Stimulated activated CD8-positive, alpha-beta memory T cell treated with anti-CD3 and anti-CD28 coated beads, Interleukin-15, amount 100 ng/mL, for 48 hours (primary cell): ENCODE data around the gene FYB2.

Experiments
- DNase-seq, 2 donors: peaks; one replicate each; pipeline ENCODE4 v3.0.0-alpha.2; 2020; ENCODE audit warnings: low read depth in 2 of 2

Gene FYB2

DNA sequence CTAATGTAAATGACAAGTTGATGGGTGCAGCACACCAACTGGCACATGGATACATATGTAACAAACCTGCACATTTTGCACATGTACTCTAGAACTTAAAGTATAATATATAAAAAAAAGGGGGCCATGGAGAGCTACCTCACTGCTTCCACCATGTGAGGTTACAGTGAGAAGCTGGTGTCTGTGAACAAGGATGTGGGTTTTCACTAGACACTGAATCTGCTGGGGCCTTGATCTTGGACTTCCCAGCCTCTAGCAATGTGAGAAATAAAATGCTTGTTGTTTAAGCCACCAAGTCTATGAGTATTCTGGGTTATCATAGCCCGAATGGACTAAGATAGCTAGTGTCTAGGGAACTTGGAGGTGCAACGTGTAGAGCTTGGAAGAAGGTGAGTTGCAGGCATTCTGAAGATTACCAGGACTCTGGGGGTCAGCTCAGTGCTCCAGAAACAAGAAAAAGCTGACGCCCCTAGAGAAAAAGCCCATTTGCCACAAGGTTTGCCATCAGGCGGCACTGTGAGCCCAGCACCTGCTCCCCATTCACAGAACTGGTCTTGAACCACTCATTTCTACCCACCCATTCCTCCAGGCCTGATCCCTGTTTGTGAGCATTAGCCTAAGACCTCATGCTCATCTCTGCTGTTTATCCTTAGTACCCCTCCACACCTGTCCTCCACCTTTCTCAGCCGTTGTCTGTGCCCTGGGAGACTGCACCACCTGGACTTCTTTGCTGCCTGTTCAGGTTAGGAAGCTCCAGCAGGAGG is 15.1 kb upstream of the FYB2 start:
- no peak for DNase-seq

DNA sequence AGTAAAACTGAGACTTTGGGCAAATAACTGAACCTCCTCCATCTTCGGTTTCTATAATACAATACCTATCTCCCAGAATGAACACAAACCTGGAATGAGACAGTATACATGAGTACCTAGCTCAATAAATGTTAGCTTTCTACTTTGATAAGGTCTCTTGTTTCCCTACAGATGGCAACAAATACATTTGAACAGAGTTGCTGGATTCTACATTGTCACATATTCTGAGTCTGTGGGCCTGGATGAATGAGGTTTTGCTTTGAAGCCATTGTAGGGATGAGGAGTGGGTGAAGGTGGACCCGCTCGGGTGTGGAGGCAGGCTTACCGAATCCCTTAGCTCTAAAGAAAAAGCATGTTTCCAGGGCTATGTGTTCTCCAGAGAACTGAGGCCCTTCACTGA is 13.9 kb upstream of the FYB2 start:
- no peak for DNase-seq

DNA sequence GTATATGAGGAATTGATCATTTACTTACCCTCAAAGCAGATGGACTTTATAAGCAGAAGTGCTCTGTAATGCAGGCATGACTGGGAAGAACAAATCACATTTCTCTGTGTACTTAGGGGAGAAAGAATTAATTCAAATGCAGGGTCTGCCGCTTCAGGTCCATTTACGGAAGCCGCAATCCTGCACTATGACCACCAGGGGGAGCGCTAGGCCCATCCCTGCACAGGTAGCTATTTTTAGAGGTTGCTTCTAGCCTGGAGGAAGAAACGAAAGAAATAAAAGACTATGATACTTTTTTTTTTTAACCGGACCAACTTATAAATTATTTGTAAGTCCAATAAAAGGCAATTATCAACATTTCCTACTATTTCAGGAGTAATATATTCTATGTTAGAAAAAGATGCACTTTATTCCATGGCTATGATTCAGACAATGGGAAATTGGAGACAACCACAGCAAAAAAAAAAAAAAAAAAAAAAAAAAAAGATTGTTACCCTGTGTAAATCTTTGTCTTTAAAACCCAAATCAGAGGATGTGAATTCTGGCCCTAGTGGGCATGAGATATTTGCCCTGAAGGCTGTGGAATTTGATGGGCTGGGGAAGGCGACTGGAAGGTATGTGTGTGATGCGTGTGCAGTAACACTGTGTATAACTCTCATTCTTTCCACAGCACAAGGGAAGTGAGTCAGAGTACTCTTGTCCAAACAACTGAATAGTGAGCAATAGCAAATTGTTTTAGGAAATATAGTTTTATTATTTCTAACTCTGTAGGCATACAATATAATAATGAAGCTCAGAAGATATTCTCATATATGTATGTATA is 12.9 kb upstream of the FYB2 start:
- DNase-seq: peak; percentile 22 to 27

- no peak for DNase-seq
Observed at GRCh38 chr1:56830052-56830451, 10.8 kb upstream of the FYB2 start.

DNA sequence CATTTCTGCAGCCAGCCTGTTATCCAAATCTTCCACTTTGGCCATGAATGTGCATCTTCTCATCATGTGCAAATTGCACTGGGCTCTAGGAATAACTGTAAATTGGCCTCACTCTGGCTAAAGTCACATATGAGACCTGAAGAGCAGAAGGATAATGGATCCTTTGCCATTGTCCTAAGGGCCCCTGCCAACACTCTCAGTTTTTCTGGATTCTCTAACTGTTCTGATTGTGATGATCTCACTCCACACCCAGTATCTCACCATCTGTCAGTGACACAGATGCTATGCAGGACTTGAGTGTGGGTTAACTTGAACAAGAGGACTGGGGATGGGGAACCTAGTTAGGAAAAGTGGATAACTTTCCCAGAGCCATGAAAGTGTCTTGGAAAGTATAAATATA is 8.5 kb upstream of the FYB2 start:
- DNase-seq: no peak

DNA sequence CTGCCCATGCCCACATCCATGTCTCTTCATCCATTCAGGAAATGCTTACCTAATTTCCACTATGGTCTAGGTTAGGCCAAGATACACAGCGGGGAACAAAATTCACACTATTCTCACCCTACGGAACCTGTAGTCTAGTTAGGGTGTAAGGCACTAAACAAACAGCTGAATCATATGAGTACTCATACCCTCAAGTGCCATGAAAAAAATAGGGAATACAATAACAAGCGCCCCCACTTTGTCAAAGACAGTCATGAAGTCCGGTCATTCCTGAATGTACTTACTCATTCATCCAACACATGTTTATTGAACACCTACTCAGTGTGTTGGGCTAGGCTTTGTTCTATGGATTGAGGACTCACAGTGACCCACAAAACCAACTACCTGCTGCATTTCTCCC is 6.2 kb upstream of the FYB2 start:
- DNase-seq: no peak

DNA sequence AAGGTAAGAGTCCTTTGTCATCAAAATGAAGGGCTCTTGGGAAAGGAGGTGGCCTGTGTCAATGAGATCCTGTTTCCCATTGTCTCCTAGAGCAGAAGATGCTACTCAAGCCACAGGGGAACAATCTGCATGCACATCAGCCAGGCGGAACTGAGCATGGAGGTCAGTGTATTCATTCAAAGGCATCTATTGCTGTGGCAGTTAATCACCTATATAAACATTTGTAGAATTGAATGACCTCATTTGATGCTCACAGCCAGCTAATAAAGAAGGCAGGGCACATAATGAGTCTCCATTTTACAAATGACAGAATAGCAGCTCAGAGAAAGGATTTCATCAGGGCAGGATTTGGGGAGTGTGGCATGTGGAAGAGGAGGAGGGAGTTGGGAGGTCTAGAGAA is 5.7 kb upstream of the FYB2 start:
- DNase-seq: no peak

GRCh38 chr1:56824271-56824670 is 5.1 kb upstream of the FYB2 start:
- no peak for DNase-seq

GRCh38 chr1:56821462-56821797 is 2.2 kb upstream of the FYB2 start:
- no peak for DNase-seq

GRCh38 chr1:56820755-56821461 is 1.7 kb upstream of the FYB2 start:
- DNase-seq: peak; percentile 52 to 58

GRCh38 chr1:56817716-56818463 is 1.3 kb downstream of the FYB2 start:
- DNase-seq: no peak

DNA sequence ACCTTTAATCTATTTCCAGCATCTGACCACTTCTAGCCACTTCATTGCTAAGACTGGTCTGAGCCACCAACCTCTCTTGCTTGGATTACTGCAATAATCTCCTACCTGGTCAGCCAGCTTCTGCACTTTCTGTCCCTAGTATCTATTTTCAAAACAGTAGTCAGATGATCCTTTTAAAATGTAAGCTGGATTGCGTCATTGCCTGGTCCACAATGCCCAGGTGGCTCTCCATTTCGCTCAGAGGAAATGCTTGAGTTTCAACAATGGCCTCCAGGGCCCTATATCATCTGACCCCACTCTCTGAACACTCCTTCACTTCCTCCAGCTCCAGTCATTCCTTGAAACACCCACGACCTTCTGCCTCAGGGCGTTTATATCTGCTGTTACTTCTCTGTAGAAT is 2.3 kb downstream of the FYB2 start:
- no peak for DNase-seq

- no peak for DNase-seq
Observed at GRCh38 chr1:56816264-56816663, 2.9 kb downstream of the FYB2 start.

GRCh38 chr1:56814205-56814604 is 5.0 kb downstream of the FYB2 start:
- no peak for DNase-seq

GRCh38 chr1:56811331-56811730 is 7.9 kb downstream of the FYB2 start:
- DNase-seq: no peak

- DNase-seq: no peak
Observed at GRCh38 chr1:56808410-56808809, 10.8 kb downstream of the FYB2 start.

DNA sequence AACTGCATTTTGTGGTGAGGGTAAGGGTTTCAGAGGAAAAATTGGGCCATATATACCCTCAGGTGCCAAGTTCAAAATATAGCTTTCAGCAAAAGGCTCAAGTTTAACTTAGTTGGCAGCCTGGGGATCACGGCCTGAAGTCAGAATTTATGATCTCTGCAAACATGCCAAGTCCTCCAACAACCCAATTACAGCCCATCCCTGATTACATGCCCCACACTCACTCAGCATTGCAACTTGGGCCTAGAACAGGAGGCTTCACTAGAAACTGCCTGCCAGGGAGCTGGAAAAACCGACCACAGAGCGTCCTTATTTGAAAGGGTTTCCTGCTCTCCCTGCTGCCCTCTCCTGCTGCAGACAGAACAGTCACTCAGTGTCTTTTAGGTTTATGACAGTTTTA is 12.4 kb downstream of the FYB2 start:
- no peak for DNase-seq

GRCh38 chr1:56803561-56804156 is 15.5 kb downstream of the FYB2 start:
- DNase-seq: no peak

- no peak for DNase-seq
Observed at GRCh38 chr1:56799605-56800400, 19.4 kb downstream of the FYB2 start.

- no peak for DNase-seq
Observed at GRCh38 chr1:56798053-56798471, 21.1 kb downstream of the FYB2 start.
